Bronchial epithelial cell (primary cell): ENCODE data around the gene CDK6. TPM values are rescaled to one million over a fixed set of nuclear protein-coding genes. Genes with fewer than 3 reads are reported as not detected.

Experiments
- DNase-seq: peaks from one replicate; pipeline ENCODE4 v3.0.0-alpha.2; 2010; ENCODE audit warnings: low read depth
- FAIRE-seq: peaks from 2 replicates; lab custom pipeline; 2011; peaks lifted over from hg19 to GRCh38; lab: Jason Lieb, UNC
- H3K27me3 ChIP-seq: 2 replicates; pipeline ENCODE4 v1.5.1; 2011; ENCODE audit warnings: low read length; ENCODE audit not compliant: control insufficient read depth, insufficient read depth
- H3K36me3 ChIP-seq: 2 replicates; pipeline ENCODE4 v1.5.1; 2011; ENCODE audit warnings: low read length; ENCODE audit not compliant: control insufficient read depth, insufficient read depth
- H3K4me3 ChIP-seq: 2 replicates; pipeline ENCODE4 v1.5.1; 2011; ENCODE audit warnings: mild to moderate bottlenecking, low read depth, low read length, control low read depth
- total RNA-seq: library from RNA; depleted of rRNA; stranded (reverse); fragments of >200 nt; gene quantifications from 2 replicates; pipeline ENCODE4 v1.2.1, GENCODE V29; 2014
- TF ChIP-seq, protein P1 (sequence below): IDR thresholded peaks from 2 replicates; pipeline ENCODE4 v1.5.1; 2011; ENCODE audit warnings: mild to moderate bottlenecking, moderate library complexity, low read length, control low read depth, inconsistent platforms; ENCODE audit not compliant: insufficient read depth, severe bottlenecking

The CDK6 gene
- total RNA-seq, 1 donor from 2014 or later, result 52.9 TPM

DNA sequence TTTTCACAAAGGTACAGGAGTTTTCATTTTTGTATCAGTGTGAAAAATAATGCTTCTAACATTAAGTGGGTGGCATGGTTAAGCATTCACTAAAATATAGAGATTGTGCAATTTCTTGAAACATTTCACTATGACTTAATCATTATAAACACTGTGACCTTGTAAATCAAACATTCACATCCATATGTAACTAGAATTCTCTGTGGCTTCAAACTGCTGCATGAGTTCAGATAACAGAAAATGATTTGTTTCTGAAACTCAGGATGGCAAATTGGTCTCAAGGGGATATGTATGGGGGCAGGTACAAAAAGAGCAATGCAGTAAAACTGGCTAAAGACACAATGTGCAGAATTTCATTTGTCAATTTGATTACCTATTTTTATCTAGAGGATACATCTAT is 250.0 kb downstream of the CDK6 start:
- Histone ChIP-seq H3K27me3 (no peaks in the 10 kb centered on the region), H3K4me3 (no peak overlapping the region), H3K36me3 (no peaks in the 10 kb centered on the region)
- FAIRE-seq, result no peak
- peak; percentile 50 for DNase-seq
- TF ChIP-seq, protein P1, sequence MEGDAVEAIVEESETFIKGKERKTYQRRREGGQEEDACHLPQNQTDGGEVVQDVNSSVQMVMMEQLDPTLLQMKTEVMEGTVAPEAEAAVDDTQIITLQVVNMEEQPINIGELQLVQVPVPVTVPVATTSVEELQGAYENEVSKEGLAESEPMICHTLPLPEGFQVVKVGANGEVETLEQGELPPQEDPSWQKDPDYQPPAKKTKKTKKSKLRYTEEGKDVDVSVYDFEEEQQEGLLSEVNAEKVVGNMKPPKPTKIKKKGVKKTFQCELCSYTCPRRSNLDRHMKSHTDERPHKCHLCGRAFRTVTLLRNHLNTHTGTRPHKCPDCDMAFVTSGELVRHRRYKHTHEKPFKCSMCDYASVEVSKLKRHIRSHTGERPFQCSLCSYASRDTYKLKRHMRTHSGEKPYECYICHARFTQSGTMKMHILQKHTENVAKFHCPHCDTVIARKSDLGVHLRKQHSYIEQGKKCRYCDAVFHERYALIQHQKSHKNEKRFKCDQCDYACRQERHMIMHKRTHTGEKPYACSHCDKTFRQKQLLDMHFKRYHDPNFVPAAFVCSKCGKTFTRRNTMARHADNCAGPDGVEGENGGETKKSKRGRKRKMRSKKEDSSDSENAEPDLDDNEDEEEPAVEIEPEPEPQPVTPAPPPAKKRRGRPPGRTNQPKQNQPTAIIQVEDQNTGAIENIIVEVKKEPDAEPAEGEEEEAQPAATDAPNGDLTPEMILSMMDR, result no peak

DNA sequence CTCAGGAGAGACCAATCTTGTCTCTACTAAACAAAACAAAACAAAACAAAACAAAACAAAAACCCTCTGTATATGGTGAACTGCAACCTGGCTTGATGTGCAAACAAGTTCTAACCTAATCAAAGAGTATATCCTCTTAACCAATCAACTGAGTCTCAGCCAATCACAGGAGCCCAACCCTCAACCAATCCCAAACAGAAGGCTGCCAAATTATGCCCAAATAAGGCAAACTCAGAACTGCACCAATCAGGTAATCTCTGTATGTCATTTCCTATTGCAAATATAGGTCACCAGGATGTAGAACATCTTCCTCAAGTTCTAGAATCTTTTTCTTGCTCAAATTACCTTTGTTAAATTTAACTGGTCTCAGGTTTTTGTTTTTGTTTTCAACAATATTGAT is 251.4 kb downstream of the CDK6 start:
- DNase-seq (peak; percentile 29), FAIRE-seq (no peak)
- no peaks in the 10 kb centered on the region for H3K27me3 ChIP-seq
- H3K4me3 ChIP-seq, result no peak overlapping the region
- TF ChIP-seq, protein P1, result no peak
- peaks cover 2% of the 10 kb centered on the region for H3K36me3 ChIP-seq

DNA sequence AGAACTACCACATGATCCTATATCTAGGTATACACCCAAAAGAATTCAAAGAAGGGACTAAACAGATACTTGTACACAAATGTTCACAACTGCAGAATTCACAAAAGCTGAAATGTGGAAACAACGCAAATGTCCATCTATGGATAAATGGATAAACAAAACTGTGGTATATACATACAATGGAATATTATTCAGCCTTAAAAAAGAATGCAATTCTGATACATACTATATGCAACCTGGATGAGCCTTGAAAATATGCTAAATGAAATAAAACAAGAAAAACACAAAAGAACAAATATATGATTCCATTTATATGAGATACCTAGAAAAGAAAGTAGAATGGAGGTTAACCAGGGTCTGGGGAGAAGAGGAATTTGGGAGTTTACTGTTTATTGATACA is 253.4 kb downstream of the CDK6 start:
- no peak for DNase-seq
- TF ChIP-seq, protein P1, result no peak
- FAIRE-seq, result no peak
- H3K36me3 ChIP-seq, result peaks cover 6% of the 10 kb centered on the region
- H3K4me3 ChIP-seq, result no peak overlapping the region
- no peaks in the 10 kb centered on the region for H3K27me3 ChIP-seq

DNA sequence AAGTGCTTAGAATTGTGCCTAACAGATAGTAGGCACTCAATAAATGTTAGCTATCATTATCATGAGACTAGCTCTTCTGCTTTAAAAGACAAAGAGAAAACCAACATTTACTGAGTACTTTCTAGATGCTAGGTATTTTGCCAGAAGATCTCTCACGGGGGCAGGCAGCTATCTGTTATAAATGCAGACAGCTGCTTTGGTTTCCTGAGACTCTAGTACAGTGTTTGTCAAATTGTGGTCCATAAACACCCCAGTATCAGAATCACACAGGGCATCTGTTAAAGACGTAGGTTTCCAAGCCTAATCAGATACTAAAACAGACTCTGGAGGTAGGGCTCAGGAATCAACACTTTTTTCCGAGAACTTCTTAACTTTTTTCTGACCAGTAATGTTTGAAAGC is 260.1 kb downstream of the CDK6 start:
- Histone ChIP-seq H3K4me3 (no peak overlapping the region), H3K27me3 (no peaks in the 10 kb centered on the region), H3K36me3 (peaks cover 9% of the 10 kb centered on the region)
- FAIRE-seq (no peak), DNase-seq (no peak)
- TF ChIP-seq, protein P1, result no peak

DNA sequence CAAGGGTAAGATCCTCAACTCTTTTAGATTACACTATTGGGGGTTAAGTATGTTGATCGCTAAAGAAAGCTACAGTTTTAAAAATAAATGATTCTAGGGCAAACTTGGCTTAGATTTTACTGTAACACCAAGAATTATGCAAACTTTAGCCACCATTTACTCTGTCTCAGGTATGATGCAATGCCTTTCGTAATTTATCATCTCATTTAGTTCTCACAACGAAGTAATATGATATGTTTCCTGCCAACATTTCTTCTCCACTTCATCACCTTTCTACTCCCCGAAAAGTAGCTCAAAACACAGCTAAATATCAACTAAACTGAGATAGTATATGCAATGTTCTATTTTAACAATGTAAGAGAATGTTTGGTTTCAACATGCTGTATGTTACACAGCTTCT is 267.2 kb downstream of the CDK6 start:
- H3K27me3 ChIP-seq, result no peaks in the 10 kb centered on the region

DNA sequence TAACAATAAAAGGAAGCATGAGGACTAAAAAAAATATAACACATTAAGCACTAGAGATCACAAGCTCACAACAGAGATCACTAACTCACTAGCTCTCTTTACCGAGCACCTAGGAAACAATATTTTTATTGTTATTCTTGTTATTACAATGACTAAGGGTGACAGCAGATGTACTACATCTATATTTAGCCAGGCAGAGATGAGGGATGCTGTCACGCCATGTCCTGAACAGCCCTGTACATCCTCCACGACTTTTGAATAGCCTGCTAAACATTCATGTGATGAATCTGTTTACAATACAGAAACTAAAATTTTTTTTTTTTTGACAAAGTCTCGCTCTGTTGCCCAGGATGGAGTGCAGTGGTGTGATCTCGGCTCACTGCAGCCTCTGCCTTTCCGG is 268.9 kb downstream of the CDK6 start:
- Histone ChIP-seq H3K27me3 (no peaks in the 10 kb centered on the region), H3K36me3 (peaks cover 10% of the 10 kb centered on the region), H3K4me3 (no peak overlapping the region)
- FAIRE-seq (no peak), DNase-seq (no peak)
- TF ChIP-seq, protein P1, result no peak

More for the DNA sequence above, 267.2 kb downstream of the CDK6 start:
- Histone ChIP-seq H3K4me3 (no peak overlapping the region), H3K36me3 (peaks cover 8% of the 10 kb centered on the region)
- no peak for FAIRE-seq
- TF ChIP-seq, protein P1, result no peak
- no peak for DNase-seq
